Activated CD4-positive, CD25-positive, alpha-beta regulatory T cell treated with anti-CD3 and anti-CD28 coated beads, Interleukin-2, amount 50 U/mL, for 16 hours (primary cell): ENCODE results near the gene DYSF.
"Not testable (repeated sequence)": the region's sequence is repeated elsewhere in the genome, so short reads cannot be mapped to it uniquely, and the experiment has no call there.

Experiments
- DNase-seq: peaks from one replicate; pipeline ENCODE4 v3.0.0-alpha.2; 2020; ENCODE audit warnings: low read depth, low spot score

Gene DYSF

DNA sequence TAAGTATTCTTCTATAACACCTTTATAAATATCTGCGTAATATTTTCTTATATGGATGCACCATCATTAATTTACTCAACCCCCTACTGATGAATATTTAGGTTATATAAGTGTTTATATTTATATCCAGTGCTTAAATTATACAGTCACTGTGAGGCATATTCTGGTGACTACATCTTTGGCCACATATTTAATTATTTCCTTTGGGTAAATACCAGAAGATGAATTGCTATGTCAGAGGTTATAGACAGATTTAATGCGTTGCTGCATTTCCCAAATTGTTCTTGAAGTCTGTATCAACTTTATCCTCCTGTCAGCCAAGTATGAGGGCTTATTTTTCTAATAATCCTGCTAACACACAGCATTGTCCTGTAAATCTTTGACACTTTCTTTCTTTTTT is 18.7 kb downstream of the DYSF start:
- no peak for DNase-seq

DNA sequence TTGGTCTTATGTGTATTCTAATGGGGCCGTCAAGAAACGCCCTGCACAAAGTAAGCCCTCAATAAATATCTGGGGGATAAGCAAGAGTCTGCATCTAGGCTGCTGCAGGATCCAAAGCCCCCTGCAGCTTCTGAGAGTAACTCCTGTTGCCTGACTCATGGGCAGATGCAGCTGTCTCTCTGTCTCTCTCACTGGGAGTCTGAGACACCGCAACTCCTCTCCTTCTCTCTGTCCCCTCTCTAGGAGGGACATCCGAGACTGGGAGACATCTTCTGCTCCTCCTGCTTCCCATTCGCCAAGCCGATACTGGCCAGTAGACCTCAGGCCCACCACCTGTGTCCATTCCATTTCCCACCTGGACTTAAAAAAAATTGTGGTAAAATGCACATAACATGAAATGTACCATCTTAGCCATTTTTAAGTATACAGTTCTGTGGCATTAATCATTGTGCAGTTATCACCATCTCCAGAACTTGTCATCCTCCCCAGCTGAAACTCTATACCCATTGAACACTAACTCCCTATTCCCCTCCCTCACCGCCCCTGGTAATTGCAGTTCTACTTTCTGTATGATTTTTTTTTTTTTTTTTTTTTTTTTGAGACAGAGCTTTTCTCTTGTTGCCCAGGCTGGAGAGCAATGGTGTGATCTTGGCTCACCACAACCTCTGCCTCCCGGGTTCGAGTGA is 20.1 kb downstream of the DYSF start:
- no peak for DNase-seq

DNA sequence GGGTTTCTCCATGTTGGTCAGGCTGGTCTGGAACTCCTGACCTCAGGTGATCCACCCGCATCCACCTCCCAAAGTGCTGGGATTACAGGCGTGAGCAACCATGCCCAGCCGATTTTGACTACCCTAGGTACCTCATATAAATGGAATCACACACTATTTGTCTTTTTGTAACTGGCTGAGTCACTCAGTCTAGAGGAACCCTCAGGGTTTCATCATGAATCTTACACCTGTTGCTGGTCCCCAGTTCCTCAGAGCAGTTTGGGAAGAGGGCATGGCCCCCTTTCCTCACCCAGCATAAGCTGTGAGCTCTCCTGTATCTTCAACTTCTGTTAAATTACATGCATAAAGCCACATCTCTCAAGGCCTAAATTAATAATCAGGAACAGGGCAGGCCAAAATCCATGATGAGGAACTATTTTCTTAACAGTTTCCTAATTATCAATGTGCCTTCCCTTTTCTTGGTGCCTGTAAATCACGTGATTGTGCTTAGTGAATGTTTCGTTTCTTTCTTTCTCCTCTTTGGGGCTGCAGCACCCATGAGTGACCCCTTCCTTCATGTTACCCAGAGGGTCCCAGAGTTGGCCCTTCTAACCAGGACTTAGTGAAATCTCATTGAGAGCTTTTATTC is 20.9 kb downstream of the DYSF start:
- no peak for DNase-seq

DNA sequence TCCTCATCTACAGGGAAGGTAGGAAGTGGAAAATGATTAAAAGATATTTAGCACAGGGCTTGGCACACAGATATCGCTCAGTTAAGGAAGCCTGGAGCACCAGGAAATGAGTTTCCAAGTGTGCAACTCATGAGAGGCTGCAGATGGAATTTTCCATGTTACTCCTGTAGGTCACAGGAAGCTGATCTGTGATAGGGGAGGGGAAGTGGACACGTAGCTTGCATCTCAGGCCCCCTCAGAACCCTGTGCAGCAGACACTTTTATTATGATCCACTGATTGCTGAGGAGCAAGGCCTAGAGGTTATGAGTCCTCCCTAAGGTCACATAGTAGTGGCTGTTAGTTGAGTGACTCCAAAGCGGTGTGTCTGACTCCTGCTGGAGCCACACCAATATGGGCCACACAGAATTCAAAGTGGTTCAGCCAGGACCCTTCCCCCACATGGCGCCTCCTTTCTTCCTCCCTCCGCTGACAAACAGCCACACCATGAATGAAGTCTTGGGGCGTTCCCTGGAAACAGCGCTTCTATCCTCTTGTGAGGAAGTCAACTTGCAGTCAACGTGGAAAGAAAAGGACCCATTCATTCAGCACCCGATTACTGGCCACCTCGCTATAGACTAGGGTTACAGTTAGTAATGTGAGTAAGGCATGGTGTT is 21.5 kb downstream of the DYSF start:
- no peak for DNase-seq

DNA sequence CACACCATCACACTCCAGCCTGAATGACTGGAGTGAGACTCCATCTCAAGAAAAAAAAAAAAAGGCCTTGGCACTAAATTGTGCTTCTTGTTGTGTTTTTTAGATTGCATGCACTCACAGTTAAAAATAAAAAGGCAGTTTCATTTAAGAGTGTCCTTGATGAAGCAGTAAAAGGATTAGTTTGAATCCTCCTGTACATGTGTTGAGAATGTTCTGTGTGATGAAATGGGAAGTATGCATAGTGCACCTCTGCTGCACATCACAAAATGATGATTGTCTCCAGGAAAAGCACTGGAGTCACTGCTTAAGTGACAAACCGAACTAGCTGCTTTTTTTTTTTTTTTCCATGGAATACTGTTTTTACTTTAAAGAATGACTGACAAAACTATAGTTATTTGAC is 23.1 kb downstream of the DYSF start:
- no peak for DNase-seq

DNA sequence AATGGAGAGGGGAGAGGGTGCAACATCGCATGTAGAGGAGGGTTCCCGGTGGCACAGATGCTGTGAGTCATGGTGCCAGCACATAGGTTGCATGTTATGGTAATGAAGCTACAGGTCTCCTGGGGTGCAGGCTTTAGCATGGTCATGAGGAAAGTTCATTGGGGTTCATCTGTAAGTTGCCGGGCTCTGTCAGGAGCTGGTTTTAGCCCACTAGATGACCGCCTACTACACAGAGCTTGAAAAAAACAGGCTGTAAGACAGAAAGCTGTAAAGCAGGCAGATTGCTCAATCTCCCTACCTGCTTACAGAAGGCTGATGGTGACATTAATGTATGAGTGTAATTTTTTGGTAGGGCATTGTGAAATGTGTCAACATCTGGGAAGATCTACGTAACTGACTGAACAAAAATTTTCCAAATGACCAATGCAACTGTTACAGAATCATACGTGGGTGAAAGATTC is 23.9 kb downstream of the DYSF start:
- no peak for DNase-seq

DNA sequence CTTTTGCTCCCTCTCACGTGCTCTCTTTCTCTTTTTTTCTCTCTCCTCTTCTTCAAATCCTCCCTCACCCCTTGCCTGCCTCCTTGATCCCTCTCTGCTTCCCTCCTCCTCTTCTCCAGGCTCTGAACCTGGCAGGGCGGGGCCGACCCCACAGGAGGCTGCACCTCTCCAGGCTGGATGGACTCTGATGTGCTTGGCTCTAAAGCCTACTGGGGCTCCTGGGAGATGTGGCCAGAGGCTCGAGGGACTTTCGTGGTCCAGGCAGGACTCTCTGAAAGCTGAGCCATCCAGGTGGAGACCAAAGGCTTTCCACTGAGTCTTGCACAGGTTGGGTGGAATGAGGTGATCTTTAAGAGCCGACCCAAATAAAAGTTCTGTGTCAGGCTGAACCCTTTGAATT is 25.4 kb downstream of the DYSF start:
- no peak for DNase-seq

DNA sequence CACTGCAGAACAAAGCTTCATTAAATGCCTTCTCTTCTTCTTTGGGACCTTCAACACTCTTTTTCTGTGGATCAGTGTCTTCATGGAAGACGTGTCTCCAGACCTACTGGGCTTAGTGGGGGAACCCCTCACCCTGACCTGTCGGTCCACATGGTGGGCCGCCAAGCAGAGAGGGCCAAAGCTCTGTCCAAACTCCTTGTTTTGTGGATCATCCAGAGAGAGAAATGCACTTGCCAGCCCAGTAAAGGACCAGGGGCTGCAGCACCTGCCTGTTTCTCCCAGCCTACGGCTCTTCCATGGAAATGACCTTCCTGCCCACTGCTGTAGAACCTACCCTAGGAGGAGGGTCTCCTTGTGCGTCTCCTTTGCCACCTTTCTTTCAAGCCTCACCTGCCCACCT is 25.9 kb downstream of the DYSF start:
- DNase-seq: no peak

DNA sequence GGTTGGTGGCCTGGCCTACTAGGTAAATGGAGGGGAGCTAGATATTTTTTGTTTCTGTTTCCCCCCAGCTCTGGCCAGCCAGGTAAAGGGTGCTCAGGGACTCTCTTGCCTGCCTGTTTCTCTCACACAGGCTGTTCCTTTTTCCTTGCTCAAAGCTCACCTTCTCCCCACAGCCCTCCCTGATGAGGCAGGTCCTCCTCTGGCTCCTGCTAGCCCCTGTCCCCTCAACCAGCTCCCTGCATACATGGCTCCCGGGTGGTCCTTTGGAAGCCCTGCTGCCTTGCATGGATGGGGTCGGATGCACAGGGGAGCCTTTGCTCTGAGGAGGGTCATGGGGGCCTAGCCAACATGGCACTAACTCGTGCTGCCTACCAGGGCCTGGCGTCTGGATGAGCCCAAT is 27.8 kb downstream of the DYSF start:
- no peak for DNase-seq

DNA sequence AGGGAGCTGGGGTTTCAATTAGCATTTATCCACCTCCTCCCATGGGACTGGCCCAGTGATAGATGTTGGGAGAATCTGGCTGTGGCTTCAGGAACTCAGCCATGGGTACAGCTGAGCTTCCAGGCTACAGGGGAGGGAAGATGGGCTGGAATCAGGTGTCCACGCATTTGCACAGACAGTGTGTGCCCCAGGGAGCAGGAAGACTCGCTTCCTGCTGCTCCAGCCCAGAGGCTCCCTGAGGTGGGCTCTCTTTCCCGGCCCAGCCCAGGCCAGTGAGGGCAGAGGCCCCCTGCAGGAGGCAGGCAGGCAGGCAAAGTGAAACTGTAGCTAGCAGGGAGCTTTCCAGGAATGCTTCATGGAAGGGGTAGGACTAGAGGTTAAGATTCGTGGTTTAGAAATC is 28.7 kb downstream of the DYSF start:
- DNase-seq: no peak

DNA sequence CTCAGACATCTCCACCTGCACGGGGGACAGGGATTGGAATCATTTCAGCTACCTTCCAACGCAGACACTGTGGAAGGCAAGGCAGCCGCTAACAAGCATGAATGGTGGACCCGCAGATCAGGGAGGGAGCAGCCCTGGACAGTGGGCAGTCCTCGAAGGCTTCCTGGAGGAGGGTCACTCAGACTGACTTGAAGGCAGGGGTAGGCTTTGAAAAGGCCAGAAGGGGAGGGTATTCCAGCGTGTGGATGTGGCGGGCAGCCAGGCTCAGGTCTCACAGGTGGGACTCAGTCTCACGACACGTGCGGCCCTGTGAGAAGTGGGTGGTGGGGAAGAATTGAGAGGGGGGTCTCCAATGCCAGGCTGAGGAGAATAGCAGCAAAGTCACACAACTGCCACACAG is 29.9 kb downstream of the DYSF start:
- DNase-seq: no peak

DNA sequence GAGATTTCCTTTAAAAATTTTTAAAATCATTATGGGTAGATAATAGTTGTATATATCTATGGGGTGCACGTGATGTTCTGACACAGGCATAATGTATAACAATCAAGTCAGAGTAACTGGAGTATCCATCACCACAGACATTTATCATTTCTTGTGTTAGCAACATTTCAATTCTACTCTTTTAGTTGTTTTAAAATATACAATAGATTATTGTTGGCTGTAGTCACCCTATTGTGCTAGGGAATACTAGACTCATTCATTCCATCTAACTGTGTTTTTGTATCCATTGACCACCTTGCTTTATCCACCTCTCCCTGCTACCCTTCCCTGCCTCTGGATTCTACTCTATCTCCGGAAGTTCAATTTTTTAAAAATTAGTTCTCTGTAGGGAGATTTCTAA is 31.0 kb downstream of the DYSF start:
- no peak for DNase-seq

DNA sequence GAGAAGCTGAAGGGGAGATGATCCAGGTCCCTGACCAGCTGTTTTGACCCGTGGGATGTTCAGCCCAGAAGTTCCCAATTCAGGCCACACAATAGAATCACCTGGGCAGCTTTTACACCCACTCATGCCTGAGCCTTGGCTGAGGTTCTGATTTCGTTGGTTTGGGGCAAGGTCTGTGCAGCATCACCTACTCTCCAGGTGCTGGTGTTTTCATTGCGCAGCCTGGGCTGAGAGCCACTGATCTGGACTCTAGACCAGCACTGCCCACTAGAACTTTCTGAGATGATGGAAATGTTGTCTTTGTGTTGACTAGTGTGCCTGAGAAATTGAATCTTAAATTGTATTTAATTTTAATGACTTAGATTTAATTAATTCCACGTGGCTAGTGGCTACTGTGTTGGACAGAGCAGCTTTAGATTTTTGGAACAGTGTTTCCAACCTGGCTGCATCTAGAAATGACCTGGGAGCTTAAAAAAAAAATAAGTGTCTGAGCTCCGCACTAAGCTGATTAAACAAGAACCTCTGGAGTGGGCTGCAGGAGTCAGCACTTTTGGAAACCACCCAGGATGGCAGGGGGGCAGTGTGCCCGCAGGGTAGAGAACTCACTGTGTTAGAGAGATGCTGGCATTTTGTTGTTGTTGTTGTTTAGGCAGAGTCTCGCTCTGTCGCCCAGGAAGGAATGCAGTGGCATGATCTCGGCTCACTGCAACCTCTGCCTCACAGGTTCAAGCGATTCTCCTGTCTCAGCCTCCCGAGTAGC is 33.7 kb downstream of the DYSF start:
- DNase-seq: no peak

DNA sequence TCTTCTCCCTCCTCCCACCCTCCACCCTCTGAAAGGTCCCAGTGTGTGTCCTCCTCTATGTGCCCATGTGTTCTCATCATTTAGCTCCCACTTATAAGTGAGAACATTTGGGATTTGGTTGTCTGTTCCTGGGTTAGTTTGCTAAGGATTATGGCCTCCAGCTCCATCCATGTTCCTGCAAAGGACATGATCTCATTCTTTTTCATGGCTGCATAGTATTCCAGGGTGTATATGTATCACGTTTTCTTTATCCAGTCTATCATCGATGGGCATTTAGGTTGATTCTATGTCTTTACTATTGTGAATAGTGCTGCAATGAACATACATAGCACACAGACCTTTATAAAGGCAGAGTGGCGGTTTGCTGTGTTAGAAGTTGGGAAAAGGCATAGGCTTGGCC is 38.2 kb downstream of the DYSF start:
- DNase-seq: not testable (repeated sequence)

DNA sequence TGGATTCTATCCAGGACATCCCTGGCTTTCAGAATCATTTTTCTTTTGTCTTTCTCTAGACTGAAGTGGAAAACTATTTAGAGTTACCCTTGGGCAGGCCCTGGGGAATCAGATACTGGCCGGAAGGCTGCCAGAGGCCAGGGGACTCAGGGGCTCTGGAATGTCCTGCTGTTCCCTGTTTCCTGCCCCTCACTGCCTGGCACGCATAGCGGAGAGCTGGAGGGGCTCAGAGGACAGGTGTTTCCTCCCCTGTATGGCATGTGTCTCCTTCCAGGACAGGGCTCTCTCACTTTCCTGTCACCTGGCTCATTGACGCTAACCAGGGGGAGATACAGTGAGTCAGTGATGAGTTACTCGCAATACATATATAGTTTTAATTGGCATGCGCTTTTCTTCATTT is 38.8 kb downstream of the DYSF start:
- no peak for DNase-seq

DNA sequence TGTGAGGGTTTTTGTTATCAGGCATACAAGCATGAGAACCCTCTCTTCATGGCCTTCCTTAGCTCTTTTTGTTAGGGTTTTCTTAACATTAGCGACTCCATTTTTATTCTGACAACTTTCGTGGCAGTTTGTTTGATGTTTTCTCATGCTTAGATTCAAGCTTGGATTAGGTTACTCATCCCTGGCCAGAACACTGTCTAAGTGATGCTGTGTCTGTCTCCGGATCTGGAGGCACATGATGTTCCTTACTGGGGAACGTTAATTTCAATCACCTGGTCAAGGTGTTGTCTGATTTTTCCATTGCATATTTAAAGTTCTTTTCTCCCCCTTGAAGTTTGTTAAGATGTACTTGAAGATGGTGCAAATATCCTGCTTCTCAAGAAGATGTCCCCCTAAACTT is 40.7 kb downstream of the DYSF start:
- no peak for DNase-seq

DNA sequence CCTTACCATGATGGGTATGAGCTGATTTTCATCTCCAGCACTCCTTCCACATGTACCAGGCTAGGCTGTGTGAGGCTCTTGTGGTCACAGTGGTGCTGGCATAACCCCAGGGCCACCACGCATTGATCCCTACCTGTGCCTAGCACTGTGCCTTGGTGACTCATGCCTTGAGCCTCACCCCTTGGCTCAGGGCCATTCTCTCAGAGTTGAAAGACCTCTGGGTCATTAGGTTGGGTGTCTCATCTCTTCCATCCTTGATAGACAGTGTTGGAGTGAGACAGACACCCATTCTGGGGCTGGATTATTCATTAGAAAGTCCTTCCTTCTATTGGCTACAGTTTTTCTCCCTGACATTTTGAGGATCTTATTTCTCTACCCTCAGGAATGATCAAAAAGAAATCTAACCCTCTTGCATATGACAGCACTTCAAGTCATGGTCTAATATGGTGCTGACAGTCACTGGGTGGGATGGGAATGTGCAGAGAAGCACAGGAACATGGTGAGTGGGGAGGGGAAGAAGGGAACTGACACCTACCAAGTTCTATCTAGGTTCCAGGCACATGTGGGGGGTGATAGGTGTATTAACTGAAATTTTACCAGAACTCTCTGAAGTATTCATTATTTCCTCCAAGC is 41.3 kb downstream of the DYSF start:
- no peak for DNase-seq

DNA sequence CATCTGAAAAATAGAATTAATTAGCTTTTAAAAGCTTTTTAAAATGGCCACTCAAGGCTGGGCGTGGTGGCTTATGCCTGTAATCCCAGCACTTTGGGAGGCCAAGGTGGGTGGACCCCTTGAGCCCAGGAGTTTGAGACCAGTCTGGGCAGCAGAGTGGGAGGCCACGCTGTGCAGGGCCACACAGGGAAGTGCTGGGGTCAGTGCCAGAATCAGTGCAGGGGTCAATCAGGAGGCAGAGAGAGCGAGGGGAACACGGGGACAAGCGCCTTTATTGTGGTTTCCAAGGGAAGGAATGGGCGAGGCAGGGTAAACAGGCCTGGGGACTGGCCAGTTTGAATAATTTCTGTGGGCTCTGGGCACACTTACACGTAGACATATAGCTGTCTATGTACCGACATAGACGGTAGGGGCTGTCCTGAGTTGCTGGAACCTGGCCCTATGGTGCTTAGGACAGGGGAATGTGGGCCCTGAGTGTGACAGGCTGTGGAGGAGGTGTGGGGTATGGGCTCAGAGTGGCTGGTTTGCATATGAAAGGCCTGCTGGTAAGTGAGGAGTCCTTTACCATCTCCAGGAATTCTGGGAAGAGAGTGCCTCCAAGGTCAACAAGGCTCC is 42.9 kb downstream of the DYSF start:
- DNase-seq: no peak

DNA sequence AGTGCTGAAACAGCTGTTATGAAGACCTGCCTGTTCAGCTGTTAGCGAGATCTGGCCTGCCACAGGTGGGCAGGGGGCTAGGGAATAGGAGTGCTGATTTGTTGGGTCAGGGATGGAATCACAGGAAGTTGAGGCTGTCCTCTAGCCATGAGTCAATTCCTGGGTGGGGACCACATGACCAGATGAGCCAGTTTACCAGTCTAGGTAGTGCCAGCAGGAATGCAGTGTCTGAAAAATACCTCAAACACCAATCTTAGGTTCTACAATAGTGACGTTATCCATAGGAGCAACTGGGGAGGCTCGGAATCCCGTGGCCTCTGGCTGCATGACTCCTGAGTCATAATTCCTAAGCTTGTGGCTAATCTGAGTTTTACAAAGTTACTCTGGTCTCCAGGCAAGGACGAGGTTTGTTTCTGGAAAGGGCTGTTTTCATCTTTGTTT is 44.9 kb downstream of the DYSF start:
- DNase-seq: no peak

DNA sequence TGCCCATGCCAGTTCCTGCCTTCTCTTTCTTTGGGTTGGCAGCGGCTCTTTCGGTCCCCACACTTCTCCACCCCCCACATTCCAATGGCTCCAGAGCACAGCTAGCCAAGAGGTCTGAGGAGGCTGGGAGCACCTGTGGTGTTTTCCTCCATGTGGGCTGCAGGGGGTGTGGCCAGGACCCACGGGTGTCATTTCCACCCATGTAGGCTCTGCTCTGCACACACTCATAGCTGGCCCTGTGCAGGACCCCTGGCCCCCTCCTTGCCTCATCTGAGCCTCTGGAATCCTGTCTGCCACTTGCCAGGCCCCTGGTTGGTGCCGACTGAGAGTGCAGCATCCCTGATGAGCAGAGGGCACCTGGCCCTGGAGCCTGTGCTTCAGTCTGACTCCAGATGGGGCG is 46.3 kb downstream of the DYSF start:
- DNase-seq: no peak

DNA sequence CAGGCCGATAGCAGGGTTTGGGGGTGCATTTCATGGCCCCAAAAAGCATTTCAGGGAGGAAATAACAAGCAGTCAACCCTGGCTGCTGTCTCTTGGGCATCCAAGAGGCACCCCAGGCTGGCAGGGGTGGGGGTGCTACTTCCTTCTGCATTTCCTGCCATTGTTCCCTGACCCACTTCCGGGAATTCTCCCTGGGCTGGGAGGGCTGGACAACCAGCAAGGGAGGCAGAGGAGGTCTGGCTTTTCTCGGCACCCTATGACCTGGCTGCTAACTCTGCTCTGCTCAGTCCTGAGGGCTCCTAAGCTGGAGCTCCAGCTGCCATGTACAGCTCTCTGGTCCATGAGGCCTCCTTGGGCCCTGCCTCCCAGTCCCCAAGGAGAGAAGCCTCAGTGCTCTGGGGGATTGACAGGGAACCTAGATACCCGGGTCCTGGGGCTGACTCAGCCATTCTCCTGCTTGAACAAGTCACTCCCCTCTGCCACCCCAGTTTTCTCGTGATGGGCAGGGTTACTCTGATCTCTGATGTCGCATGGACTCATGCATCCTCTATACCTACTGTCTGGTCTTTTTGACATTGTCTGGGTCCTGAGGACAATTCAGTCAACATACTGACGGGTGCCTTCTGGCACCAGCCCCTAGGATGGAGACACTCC is 47.2 kb downstream of the DYSF start:
- no peak for DNase-seq
